ENCODE measurements around the gene UPK3A.

DNA sequence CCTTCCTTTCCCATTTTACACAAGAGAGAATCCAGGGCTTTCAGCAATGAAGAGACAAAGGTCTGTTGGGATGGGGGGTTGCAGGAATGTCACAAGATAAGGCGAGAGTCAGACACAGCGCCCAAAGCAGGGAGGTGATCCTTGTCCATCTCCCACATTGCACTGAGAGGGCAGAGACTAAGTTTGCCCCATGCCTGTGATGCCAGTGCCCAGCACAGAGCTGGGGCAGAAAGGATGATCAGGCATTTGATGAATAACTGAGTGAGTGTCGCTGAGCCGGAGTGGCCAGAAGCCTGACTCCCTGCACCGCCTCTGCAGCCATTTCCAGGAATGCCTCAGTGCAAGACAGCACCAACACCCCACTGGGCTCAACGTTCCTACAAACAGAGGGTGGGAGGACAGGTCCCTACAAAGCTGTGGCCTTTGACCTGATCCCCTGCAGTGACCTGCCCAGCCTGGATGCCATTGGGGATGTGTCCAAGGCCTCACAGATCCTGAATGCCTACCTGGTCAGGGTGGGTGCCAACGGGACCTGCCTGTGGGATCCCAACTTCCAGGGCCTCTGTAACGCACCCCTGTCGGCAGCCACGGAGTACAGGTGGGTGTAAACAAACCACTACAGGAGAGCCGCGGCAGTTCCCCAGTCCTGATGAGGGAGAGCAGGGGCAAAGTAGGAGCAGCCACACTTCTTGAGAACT is 2.3 kb downstream of the UPK3A start:
- no peak for TF ChIP-seq POLR2A (IDR thresholded peaks at IDR 0.05)
- TF ChIP-seq, protein P1, sequence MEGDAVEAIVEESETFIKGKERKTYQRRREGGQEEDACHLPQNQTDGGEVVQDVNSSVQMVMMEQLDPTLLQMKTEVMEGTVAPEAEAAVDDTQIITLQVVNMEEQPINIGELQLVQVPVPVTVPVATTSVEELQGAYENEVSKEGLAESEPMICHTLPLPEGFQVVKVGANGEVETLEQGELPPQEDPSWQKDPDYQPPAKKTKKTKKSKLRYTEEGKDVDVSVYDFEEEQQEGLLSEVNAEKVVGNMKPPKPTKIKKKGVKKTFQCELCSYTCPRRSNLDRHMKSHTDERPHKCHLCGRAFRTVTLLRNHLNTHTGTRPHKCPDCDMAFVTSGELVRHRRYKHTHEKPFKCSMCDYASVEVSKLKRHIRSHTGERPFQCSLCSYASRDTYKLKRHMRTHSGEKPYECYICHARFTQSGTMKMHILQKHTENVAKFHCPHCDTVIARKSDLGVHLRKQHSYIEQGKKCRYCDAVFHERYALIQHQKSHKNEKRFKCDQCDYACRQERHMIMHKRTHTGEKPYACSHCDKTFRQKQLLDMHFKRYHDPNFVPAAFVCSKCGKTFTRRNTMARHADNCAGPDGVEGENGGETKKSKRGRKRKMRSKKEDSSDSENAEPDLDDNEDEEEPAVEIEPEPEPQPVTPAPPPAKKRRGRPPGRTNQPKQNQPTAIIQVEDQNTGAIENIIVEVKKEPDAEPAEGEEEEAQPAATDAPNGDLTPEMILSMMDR (IDR thresholded peaks at IDR 0.05): no peak
